HepG2 (cell line): ENCODE results near the gene CREBRF. TPM values are rescaled to one million over a fixed set of nuclear protein-coding genes. Genes with fewer than 3 reads are reported as not detected.

Source experiments
- ATAC-seq: fragments of 200-7000 bp; cut with Tn5 transposase; 3 replicates; pipeline ENCODE4 v1.9.1; 2020; ENCODE audit warnings: mild to moderate bottlenecking, moderate library complexity
- BruUV-seq: library from RNA; stranded (reverse); fragments of 400-500 nt; replicated peaks from 2 replicates; lab custom pipeline; 2021; lab: Mats Ljungman, UMichigan
- CTCF ChIA-PET: fragments of 300-600 bp; formaldehyde crosslinking; extraction: SDS; loops from one replicate; lab custom pipeline; 2021; ENCODE audit warnings: low total read pairs, inconsistent platforms, low intra/inter-chr PET ratio; lab: Yijun Ruan, JAX
- POLR2A ChIA-PET: fragments of 350-600 bp; sonication (Branson Sonifier 250); formaldehyde crosslinking; loops from one replicate; lab custom pipeline; 2020; ENCODE audit warnings: antibody characterized with exemption, inconsistent platforms; lab: Yijun Ruan, JAX
- DNase-seq: peaks from one replicate; pipeline ENCODE4 v3.0.0-alpha.2; 2015; ENCODE audit warnings: low spot score
- FAIRE-seq: peaks from 3 replicates; lab custom pipeline; 2011; peaks lifted over from hg19 to GRCh38; lab: Jason Lieb, UNC
- H2AFZ ChIP-seq: one replicate; pipeline ENCODE4 v1.6.1; 2011; ENCODE audit warnings: low read length, inconsistent platforms
- H3K27ac ChIP-seq: fragments of 300-600 bp; 3 replicates; pipeline ENCODE4 v1.8.0; 2011; ENCODE audit warnings: mixed run types, mild to moderate bottlenecking, mixed read lengths, low read length, inconsistent platforms; ENCODE audit not compliant: insufficient read depth; ENCODE audit errors: extremely low read length
- H3K27me3 ChIP-seq, 2 experiments: fragments of 200-600 bp in 1 of 2; 2 replicates in 1 of 2; 3 replicates in 1 of 2; pipeline versions ENCODE4 v1.6.0 to v1.8.0; 2011; ENCODE audit warnings: low read length in 2 of 2, mild to moderate bottlenecking in 2 of 2, moderate library complexity in 2 of 2, inconsistent platforms in 1 of 2; ENCODE audit not compliant: insufficient read depth in 2 of 2, control insufficient read depth in 1 of 2
- H3K36me3 ChIP-seq, 2 experiments: fragments of 200-600 bp in 1 of 2; replicated peaks in 1 of 2; 2 replicates in 1 of 2; 3 replicates in 1 of 2; pipeline versions ENCODE4 v1.5.1 to v1.8.0; 2011; ENCODE audit warnings: low read length in 2 of 2, inconsistent platforms in 1 of 2; ENCODE audit not compliant: insufficient read depth in 2 of 2, control insufficient read depth in 1 of 2
- H3K4me1 ChIP-seq: 2 replicates; pipeline ENCODE4 v1.5.1; 2012; ENCODE audit warnings: low read length, inconsistent platforms; ENCODE audit not compliant: insufficient read depth
- H3K4me2 ChIP-seq: 2 replicates; pipeline ENCODE4 v1.6.0; 2011; ENCODE audit warnings: low read depth, low read length, inconsistent platforms
- H3K4me3 ChIP-seq, 3 experiments: fragments of 200-600 bp in 1 of 3; sonication (generic), shearing (Covaris generic) in 1 of 3; replicated peaks in 1 of 3; 2 replicates each; pipeline ENCODE4 v1.5.1; 2011 to 2016; ENCODE audit warnings: low read length in 3 of 3, inconsistent platforms in 2 of 3, low read depth in 2 of 3, mild to moderate bottlenecking in 2 of 3, control low read depth in 1 of 3, mixed read lengths in 1 of 3; ENCODE audit not compliant: insufficient read depth in 1 of 3
- H3K79me2 ChIP-seq: one replicate; pipeline ENCODE4 v1.6.1; 2011; ENCODE audit warnings: low read length, inconsistent platforms; ENCODE audit not compliant: insufficient read depth
- H3K9ac ChIP-seq: 2 replicates; pipeline ENCODE4 v1.6.0; 2011; ENCODE audit warnings: mild to moderate bottlenecking, low read depth, low read length, inconsistent platforms; ENCODE audit not compliant: insufficient read depth
- H3K9me3 ChIP-seq: 2 replicates; pipeline ENCODE4 v1.5.1; 2012; ENCODE audit warnings: mild to moderate bottlenecking, low read length
- H4K20me1 ChIP-seq: 2 replicates; pipeline ENCODE4 v1.6.0; 2011; ENCODE audit warnings: inconsistent platforms, mild to moderate bottlenecking, low read length, moderate library complexity; ENCODE audit not compliant: insufficient read depth
- HDAC2 ChIP-seq: sonication (generic); formaldehyde crosslinking; IDR thresholded peaks from 2 replicates; pipeline ENCODE4 v1.4.0; 2020; ENCODE audit warnings: missing genetic modification reagents
- HMG20B ChIP-seq: conservative IDR thresholded peaks from 2 replicates; pipeline ENCODE4 v1.6.1; 2016; ENCODE audit warnings: missing genetic modification reagents, missing compliant biosample characterization
- PRPF4 ChIP-seq: fragments of 200-400 bp; formaldehyde crosslinking; IDR thresholded peaks from 2 replicates; pipeline ENCODE4 v1.6.1; 2016; ENCODE audit warnings: low read length, low read depth; ENCODE audit not compliant: poor library complexity, severe bottlenecking
- RBAK ChIP-seq: sonication (generic); formaldehyde crosslinking; IDR thresholded peaks from 2 replicates; pipeline ENCODE4 v1.5.1; 2020; ENCODE audit warnings: mild to moderate bottlenecking, missing genetic modification reagents
- SNRNP70 ChIP-seq: fragments of 200-400 bp; formaldehyde crosslinking; IDR thresholded peaks from 2 replicates; pipeline ENCODE4 v1.6.1; 2017; ENCODE audit warnings: mild to moderate bottlenecking, low read depth, low read length, moderate library complexity
- STAG1 ChIP-seq: sonication (generic); formaldehyde crosslinking; IDR thresholded peaks from 2 replicates; pipeline ENCODE4 v1.4.0; 2020; ENCODE audit warnings: missing genetic modification reagents
- SUZ12 ChIP-seq: fragments of 150-350 bp; IDR thresholded peaks from 2 replicates; pipeline ENCODE4 v1.6.1; 2014; ENCODE audit warnings: low read depth, low read length
- ZFAT ChIP-seq: sonication (generic); formaldehyde crosslinking; conservative IDR thresholded peaks from 2 replicates; pipeline ENCODE4 v1.8.1; 2023; ENCODE audit warnings: missing genetic modification reagents, inconsistent platforms
- ZKSCAN5 ChIP-seq: sonication (generic); formaldehyde crosslinking; IDR thresholded peaks from 2 replicates; pipeline ENCODE4 v1.5.1; 2020; ENCODE audit warnings: mild to moderate bottlenecking, missing genetic modification reagents
- ZNF143 ChIP-seq: sonication (generic); formaldehyde crosslinking; IDR thresholded peaks from 2 replicates; pipeline ENCODE4 v1.4.0; 2020; ENCODE audit warnings: missing genetic modification reagents
- ZNF430 ChIP-seq: sonication (generic); formaldehyde crosslinking; IDR thresholded peaks from 2 replicates; pipeline ENCODE4 v1.9.0; 2021; ENCODE audit warnings: mild to moderate bottlenecking, missing genetic modification reagents
- ZNF7 ChIP-seq: IDR thresholded peaks from 2 replicates; pipeline ENCODE4 v1.6.1; 2016; ENCODE audit warnings: missing biosample characterization, missing genetic modification reagents
- ZNF775 ChIP-seq: sonication (generic); formaldehyde crosslinking; IDR thresholded peaks from 2 replicates; pipeline ENCODE4 v1.4.0; 2020; ENCODE audit warnings: missing genetic modification reagents, mild to moderate bottlenecking, moderate library complexity, borderline replicate concordance
- WGBS: methylation state at CpG from one replicate; pipeline ENCODE4 v1.1.6; 2017; ENCODE audit warnings: low lambda C conversion rate; 5-methylcytosine and 5-hydroxymethylcytosine counted together
- in situ Hi-C: cut with HindIII; loops from 2 replicates; pipeline ENCODE4 v1.10.0; 2017; ENCODE audit warnings: low pct_unique_long_range_greater_than_20kb; ENCODE audit not compliant: extremely low pct_ligation_motif_present
- intact Hi-C: fragments of 100-400 bp; cut with micrococcal nuclease; formaldehyde crosslinking; loops from one replicate; pipeline ENCODE4 v1.10.0; 2022; ENCODE audit not compliant: unreplicated experiment
- polyA plus RNA-seq, 8 experiments: library from polyadenylated mRNA; depleted of rRNA in 3 of 8; stranded (reverse) in 7 of 8; unstranded in 1 of 8; fragments of >200 nt; fragmentation: Illumina TruSeq in 4 of 8; extraction: Trizol in 4 of 8; gene quantifications; 2 replicates each; pipeline versions ENCODE4 v1.2.1 to v1.2.3, GENCODE V29; 2011 to 2016; ENCODE audit warnings: low read depth in 4 of 8, missing spikeins in 1 of 8, mixed read lengths in 1 of 8; ENCODE audit not compliant: insufficient read depth in 1 of 8
- total RNA-seq, 5 experiments: library from RNA; depleted of rRNA; stranded (reverse); fragments of >200 nt; fragmentation: Illumina TruSeq; extraction: Trizol; gene quantifications; 2 replicates each; pipeline ENCODE4 v1.2.3, GENCODE V29; 2016; ENCODE audit warnings: low read depth in 1 of 5
- TF ChIP-seq, protein P1 (sequence below): IDR thresholded peaks from 2 replicates; pipeline ENCODE4 v1.6.1; 2016; ENCODE audit warnings: missing biosample characterization, missing genetic modification reagents, low read depth
- TF ChIP-seq, protein P2 (sequence below): sonication (generic); formaldehyde crosslinking; conservative IDR thresholded peaks from 2 replicates; pipeline ENCODE4 v1.4.0; 2020; ENCODE audit warnings: missing genetic modification reagents

The CREBRF gene
- total and polyA plus RNA-seq, 2 of the 13 experiments (the other 11 are each of a cell fraction or from before 2014, with no cell fraction given): 4.5 to 10.2 TPM

DNA sequence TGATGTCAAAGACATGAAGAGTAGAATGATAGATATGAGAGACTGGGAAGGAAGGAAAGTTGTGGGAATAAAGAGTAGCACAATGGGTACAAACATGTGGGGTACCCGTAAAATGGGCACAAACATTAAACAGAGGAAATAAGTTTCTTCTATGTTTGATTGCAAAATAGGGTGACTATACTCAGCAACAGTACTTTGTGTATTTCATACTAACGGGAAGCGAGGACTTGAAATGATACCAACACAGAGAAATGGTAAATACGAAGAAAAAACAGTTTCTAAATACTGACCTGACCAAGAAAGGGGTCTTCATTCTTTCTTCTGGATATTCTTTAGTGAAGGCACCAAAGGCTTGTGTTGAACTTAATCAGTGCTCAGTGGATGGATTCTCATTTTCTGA, 41.5 kb upstream of the CREBRF start:
- ChIA-PET POLR2A (interaction anchor here (0.8 to 2.3 kb wide), 2 partner anchors 31 to 43 kb away, joined by 6 to 8 read pairs; partner anchors contain the start of gene ATP6V0E1), CTCF (no interaction called here)
- DNase-seq (no peak), FAIRE-seq (no peak)
- 92% methylated on average over 4 of the region's 4 CpGs for WGBS
- Histone ChIP-seq H4K20me1 (no peaks in the 10 kb centered on the region), H3K79me2 (peaks cover 41% of the 10 kb centered on the region), H3K36me3 (no peaks in the 10 kb centered on the region), H3K4me3 (no peak overlapping the region), H3K9ac (no peak overlapping the region), H3K4me1 (peaks cover 75% of the 10 kb centered on the region), H3K27me3 (no peaks in the 10 kb centered on the region), H2AFZ (no peak overlapping the region), H3K9me3 (no peaks in the 10 kb centered on the region)
- intact Hi-C loops (loop anchor here (5.0 kb wide), 1 partner anchor 32 kb away; the partner anchor contains the start of gene ATP6V0E1), in situ Hi-C loops (loop anchor here (5.0 kb wide), 1 partner anchor 43 kb away; the partner anchor contains the start of gene CREBRF)
- no peak for TF ChIP-seq RBAK (CRISPR knock-in tag)
- no peak for TF ChIP-seq ZKSCAN5
- TF ChIP-seq SUZ12: no peak
- TF ChIP-seq STAG1: no peak
- no peak for TF ChIP-seq HMG20B
- TF ChIP-seq SNRNP70: no peak
- no peak for TF ChIP-seq HDAC2 (CRISPR knock-in tag)
- no peak for TF ChIP-seq ZFAT (CRISPR knock-in tag)
- TF ChIP-seq, protein P1, sequence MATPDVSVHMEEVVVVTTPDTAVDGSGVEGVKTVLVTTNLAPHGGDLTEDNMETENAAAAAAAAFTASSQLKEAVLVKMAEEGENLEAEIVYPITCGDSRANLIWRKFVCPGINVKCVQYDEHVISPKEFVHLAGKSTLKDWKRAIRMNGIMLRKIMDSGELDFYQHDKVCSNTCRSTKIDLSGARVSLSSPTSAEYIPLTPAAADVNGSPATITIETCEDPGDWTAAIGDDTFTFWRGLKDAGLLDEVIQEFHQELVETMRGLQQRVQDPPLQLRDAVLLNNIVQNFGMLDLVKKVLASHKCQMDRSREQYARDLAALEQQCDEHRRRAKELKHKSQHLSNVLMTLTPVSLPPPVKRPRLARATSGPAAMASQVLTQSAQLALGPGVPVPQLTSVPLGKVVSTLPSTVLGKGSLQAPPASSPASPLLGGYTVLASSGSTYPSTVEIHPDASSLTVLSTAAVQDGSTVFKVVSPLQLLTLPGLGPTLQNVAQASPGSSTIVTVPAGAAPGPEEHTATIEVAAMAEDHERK (CRISPR knock-in tag): no peak
- TF ChIP-seq ZNF143 (CRISPR knock-in tag): no peak
- TF ChIP-seq PRPF4: no peak
- TF ChIP-seq ZNF430 (CRISPR knock-in tag): no peak
- TF ChIP-seq ZNF775 (CRISPR knock-in tag): no peak
- TF ChIP-seq ZNF7 (CRISPR knock-in tag): no peak
- TF ChIP-seq, protein P2, sequence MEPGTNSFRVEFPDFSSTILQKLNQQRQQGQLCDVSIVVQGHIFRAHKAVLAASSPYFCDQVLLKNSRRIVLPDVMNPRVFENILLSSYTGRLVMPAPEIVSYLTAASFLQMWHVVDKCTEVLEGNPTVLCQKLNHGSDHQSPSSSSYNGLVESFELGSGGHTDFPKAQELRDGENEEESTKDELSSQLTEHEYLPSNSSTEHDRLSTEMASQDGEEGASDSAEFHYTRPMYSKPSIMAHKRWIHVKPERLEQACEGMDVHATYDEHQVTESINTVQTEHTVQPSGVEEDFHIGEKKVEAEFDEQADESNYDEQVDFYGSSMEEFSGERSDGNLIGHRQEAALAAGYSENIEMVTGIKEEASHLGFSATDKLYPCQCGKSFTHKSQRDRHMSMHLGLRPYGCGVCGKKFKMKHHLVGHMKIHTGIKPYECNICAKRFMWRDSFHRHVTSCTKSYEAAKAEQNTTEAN (CRISPR knock-in tag): no peak
- TF ChIP-seq, all 625 proteins: peak for 0
- peak overlapping the region; percentile 71 for H3K27ac ChIP-seq
- no TSS peak for BruUV-seq
- no peak for ATAC-seq
- peak overlapping the region; percentile 75; the same call in 1 of the 2 replicates for H3K4me2 ChIP-seq
